Measurements from ENCODE around the gene NRDE2.
"Not testable (repeated sequence)": the region's sequence is repeated elsewhere in the genome, so short reads cannot be mapped to it uniquely, and the experiment has no call there.

The NRDE2 gene

GRCh38 chr14:90342327-90342726, 10.6 kb upstream of the NRDE2 start:
- no peak for DNase-seq (ENCODE audit: extremely low read depth in 1 of 2, low read depth in 1 of 2)

GRCh38 chr14:90341784-90342183, 10.0 kb upstream of the NRDE2 start:
- no peak for DNase-seq (ENCODE audit: extremely low read depth in 1 of 2, low read depth in 1 of 2)

- not testable (repeated sequence) for DNase-seq (ENCODE audit: extremely low read depth in 1 of 2, low read depth in 1 of 2)
Observed at GRCh38 chr14:90341232-90341631, 9.5 kb upstream of the NRDE2 start.

GRCh38 chr14:90336985-90337384, 5.2 kb upstream of the NRDE2 start:
- DNase-seq (ENCODE audit: extremely low read depth in 1 of 2, low read depth in 1 of 2) = no peak

- no peak for DNase-seq (ENCODE audit: extremely low read depth in 1 of 2, low read depth in 1 of 2)
Observed at GRCh38 chr14:90336401-90336800, 4.7 kb upstream of the NRDE2 start.

GRCh38 chr14:90332271-90332584, 487 bp upstream of the NRDE2 start:
- no peak for DNase-seq (ENCODE audit: extremely low read depth in 1 of 2, low read depth in 1 of 2)

- DNase-seq (ENCODE audit: extremely low read depth in 1 of 2, low read depth in 1 of 2) = no peak
Observed at GRCh38 chr14:90330203-90331196, 1.2 kb downstream of the NRDE2 start.

- no peak for DNase-seq (ENCODE audit: extremely low read depth in 1 of 2, low read depth in 1 of 2)
Observed at GRCh38 chr14:90321891-90322290, 9.8 kb downstream of the NRDE2 start.

- DNase-seq (ENCODE audit: extremely low read depth in 1 of 2, low read depth in 1 of 2) = no peak
Observed at GRCh38 chr14:90319634-90320541, 11.9 kb downstream of the NRDE2 start.

GRCh38 chr14:90319173-90319572, 12.6 kb downstream of the NRDE2 start:
- no peak for DNase-seq (ENCODE audit: extremely low read depth in 1 of 2, low read depth in 1 of 2)

GRCh38 chr14:90318016-90318415, 13.7 kb downstream of the NRDE2 start:
- no peak for DNase-seq (ENCODE audit: extremely low read depth in 1 of 2, low read depth in 1 of 2)

GRCh38 chr14:90317286-90317685, 14.5 kb downstream of the NRDE2 start:
- no peak for DNase-seq (ENCODE audit: extremely low read depth in 1 of 2, low read depth in 1 of 2)

GRCh38 chr14:90308561-90308960, 23.2 kb downstream of the NRDE2 start:
- DNase-seq (ENCODE audit: extremely low read depth in 1 of 2, low read depth in 1 of 2) = no peak

GRCh38 chr14:90305176-90305601, 26.6 kb downstream of the NRDE2 start:
- no peak for DNase-seq (ENCODE audit: extremely low read depth in 1 of 2, low read depth in 1 of 2)

- no peak for DNase-seq (ENCODE audit: extremely low read depth in 1 of 2, low read depth in 1 of 2)
Observed at GRCh38 chr14:90304502-90304901, 27.2 kb downstream of the NRDE2 start.

GRCh38 chr14:90303473-90303872, 28.3 kb downstream of the NRDE2 start:
- DNase-seq (ENCODE audit: extremely low read depth in 1 of 2, low read depth in 1 of 2) = no peak

- no peak for DNase-seq (ENCODE audit: extremely low read depth in 1 of 2, low read depth in 1 of 2)
Observed at GRCh38 chr14:90302529-90303303, 29.0 kb downstream of the NRDE2 start.

- no peak for DNase-seq (ENCODE audit: extremely low read depth in 1 of 2, low read depth in 1 of 2)
Observed at GRCh38 chr14:90301668-90302090, 30.1 kb downstream of the NRDE2 start.

- no peak for DNase-seq (ENCODE audit: extremely low read depth in 1 of 2, low read depth in 1 of 2)
Observed at GRCh38 chr14:90301122-90301521, 30.6 kb downstream of the NRDE2 start.

- DNase-seq (ENCODE audit: extremely low read depth in 1 of 2, low read depth in 1 of 2) = no peak
Observed at GRCh38 chr14:90300611-90301047, 31.1 kb downstream of the NRDE2 start.

GRCh38 chr14:90299408-90299807, 32.3 kb downstream of the NRDE2 start:
- no peak for DNase-seq (ENCODE audit: extremely low read depth in 1 of 2, low read depth in 1 of 2)

All from stimulated activated CD8-positive, alpha-beta memory T cell treated with anti-CD3 and anti-CD28 coated beads, Interleukin-7, amount 100 ng/mL, for 48 hours (primary cell).